ENCODE measurements around the gene PACS2.

GRCh38 chr14:105322791-105323556 is 8.4 kb downstream of the PACS2 start:
- TF ChIP-seq CTCF (IDR thresholded peaks at IDR 0.05) (no peak), NR2C2 (CRISPR knock-in tag; IDR thresholded peaks at IDR 0.05) (no peak), ZNF423 (CRISPR knock-in tag; IDR thresholded peaks at IDR 0.05) (no peak), ZNF263 (CRISPR knock-in tag; IDR thresholded peaks at IDR 0.05; ENCODE audit: low read depth) (no peak), ZNF671 (CRISPR knock-in tag; IDR thresholded peaks at IDR 0.05) (no peak), CREB1 (CRISPR knock-in tag; IDR thresholded peaks at IDR 0.05) (no peak), ESRRA (CRISPR knock-in tag; IDR thresholded peaks at IDR 0.05; ENCODE audit: borderline replicate concordance) (no peak), KAT7 (CRISPR knock-in tag; IDR thresholded peaks at IDR 0.05; ENCODE audit: borderline replicate concordance) (no peak)
- TF ChIP-seq, protein P1, sequence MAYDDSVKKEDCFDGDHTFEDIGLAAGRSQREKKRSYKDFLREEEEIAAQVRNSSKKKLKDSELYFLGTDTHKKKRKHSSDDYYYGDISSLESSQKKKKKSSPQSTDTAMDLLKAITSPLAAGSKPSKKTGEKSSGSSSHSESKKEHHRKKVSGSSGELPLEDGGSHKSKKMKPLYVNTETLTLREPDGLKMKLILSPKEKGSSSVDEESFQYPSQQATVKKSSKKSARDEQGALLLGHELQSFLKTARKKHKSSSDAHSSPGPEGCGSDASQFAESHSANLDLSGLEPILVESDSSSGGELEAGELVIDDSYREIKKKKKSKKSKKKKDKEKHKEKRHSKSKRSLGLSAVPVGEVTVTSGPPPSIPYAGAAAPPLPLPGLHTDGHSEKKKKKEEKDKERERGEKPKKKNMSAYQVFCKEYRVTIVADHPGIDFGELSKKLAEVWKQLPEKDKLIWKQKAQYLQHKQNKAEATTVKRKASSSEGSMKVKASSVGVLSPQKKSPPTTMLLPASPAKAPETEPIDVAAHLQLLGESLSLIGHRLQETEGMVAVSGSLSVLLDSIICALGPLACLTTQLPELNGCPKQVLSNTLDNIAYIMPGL (CRISPR knock-in tag; IDR thresholded peaks at IDR 0.05): no peak
